Fibroblast of upper back skin (primary cell): Measurements from ENCODE around the gene GPR183.
A peak's percentile ranks its signal among the peaks of the same experiment; 100 is the strongest.

Experiments
- DNase-seq: peaks from one replicate; pipeline ENCODE4 v3.0.0-alpha.2; 2013

The GPR183 gene

DNA sequence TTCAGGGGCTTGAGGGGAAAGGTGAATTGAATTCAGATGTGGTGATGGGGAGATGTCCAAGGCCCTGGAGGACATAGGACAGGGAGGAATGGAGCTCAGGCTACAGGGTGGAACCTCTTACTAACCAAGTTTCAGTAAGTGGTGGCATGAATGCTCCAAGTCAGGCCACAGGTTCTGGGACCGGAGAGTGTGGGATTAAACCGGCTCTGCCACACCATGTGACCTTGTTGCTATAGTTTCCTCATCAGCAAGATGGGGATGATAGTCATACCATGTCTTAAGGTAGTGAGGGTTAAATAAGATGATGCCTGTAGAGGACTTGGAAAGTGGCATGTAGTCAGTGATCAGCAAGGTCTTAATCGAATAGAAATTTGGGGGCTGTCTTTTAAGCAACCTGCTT, 16.3 kb downstream of the GPR183 start:
- DNase-seq, result no peak

DNA sequence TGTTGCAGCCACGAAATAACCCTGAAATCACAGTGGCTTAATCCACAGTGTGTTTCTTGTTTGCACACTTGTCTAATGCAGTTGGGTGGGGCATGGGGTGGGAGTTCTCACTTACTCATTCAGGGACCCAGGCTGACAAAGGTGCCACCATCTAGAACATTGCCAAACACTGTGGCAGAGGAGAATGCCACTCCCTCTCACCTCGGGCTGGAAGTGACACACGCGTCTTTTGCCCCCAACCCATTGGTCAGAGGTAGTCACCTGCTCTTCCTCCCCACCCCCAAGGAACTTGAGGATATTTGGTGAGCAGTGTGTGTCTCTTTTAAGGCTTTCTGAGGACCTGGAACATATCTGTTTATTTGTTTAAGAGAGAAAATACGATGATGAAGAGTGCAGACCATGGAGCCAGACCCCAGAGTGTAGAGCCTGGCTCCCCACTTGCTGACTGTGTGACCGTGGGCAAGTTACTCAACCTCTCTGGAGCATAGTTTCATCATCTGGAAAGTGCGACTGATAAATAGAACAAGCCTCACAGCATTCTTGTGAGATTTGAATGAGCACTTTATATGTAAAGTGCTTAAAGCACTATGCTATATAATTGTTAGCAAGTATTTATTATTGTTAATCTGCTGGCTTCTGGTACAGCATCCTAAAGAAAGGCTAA, 17.4 kb downstream of the GPR183 start:
- DNase-seq, result no peak

- no peak for DNase-seq
These were observed 17.9 kb downstream of the GPR183 start for GRCh38 chr13:99289271-99289670.

DNA sequence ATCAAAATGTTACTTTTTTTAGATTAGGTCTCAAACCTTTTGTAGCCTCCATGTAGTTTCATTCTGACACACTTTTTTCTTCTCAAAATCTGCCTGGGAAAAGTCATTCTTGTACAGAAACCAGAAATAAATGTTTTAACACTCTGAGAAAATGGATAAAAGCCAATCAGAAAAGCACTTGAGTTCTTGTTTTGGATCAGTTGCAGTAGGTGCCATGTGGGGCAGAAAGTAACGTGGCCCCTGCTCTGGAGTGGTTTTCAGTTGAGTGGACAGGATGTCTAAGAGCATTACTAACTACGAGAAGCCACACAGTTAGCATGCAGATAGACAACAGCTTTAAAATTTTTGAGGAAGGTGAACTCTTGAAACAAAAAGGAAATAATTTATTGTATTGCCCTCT, 19.1 kb downstream of the GPR183 start:
- no peak for DNase-seq

DNA sequence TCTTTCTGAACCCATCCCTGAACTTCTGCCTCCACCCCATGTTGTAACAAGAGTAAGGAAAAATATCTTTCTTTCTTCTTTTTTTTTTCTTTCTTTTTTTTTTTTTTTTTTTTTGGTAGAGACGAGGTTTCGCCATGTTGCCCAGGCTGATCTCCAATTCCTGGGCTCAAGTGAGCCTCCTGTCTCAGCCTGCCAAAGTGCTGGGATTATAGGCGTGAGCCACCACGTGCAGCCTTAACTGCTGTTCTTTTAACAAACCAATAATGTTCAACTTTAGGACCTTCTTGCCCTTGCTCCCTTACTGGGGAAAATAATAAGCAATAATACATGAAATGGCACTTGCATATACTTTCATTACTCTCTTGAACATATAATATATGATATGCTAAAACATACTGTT, 19.6 kb downstream of the GPR183 start:
- DNase-seq, result no peak

GRCh38 chr13:99285432-99286182, 21.6 kb downstream of the GPR183 start:
- no peak for DNase-seq

DNA sequence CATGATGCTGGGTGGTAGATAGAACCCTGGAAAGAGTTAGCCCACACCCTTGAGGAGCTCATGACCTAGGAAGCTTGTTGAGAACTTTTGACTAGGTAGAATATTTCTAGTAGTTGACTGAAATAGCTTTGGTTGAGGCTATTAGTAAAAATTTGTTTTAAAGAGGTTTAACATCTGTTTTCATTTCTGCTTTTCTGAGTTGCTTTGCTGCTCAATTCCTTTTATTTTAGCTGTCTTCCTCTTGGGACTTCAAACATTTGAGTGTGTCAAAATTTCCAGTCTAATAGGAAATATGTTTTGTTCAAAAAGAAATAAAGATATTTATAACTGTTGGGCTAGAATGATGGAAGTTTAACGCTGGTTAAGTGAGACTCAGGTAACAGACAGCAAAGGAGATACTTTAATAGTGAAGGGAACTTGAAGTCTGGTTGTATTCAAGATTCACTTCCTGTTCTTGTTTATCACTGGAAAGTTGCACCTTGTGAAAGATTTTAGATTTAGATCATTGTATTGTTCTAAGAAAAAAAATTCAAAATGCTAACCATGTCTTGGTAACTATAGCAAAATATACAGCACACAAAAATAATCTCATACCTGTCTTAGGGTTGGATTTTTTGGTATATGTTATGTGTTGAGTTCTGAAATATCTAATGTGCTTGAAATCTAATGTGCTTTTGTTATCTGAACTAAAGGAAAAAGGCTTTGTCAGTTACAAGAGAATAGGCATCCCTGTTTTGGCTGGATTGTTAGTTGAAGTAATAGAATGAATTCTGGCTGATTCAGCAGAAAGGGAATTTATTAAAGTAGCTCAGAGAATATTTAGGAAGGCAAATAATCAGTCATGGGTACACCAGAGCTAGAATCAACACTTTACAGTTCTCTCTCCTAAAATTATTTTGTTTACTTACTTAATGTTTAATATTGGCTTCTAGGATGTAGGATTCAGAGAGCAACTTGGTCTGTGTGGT, 24.7 kb downstream of the GPR183 start:
- peak; percentile 54 for DNase-seq

DNA sequence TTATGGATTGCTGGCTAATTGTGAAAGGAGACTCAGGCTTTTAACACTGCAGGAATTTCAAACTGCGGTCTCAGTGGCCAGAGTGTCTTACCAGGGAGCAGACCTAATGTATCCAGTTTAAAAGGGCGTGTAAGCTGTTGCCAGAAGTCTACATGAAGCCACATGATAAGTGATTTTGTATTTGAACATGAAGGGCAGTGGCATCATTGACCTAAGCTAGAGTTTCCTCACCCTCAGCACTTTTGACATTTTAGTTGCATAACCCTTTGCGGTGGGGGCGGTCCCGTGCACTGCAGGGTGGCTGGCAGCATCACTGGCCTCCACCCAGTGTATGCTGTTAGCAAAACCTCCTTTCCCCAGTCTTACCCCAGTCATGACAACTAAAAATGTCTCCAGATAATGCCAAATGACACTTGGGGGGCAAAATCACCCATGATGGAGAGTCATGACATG, 25.4 kb downstream of the GPR183 start:
- DNase-seq, result no peak

DNA sequence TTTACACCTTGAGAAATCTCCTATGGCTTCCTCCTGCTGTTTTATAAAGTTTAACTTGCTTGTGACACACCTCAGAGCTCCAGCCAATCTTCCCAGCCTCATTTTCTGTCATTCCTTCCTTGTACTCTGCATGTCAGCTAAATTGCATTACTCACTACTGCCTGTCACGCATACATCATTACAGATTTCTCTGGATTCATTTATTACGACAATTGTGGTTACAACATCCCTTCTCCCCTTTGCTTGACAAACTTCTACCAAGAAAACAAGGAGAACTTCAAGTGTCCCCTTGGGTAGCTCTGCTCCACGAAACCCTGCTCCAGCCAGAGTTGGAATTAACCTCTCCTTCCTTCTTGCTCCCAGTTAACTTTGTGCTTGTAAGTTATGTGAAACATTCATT, 27.0 kb downstream of the GPR183 start:
- peak; percentile 75 for DNase-seq

- DNase-seq, result no peak
These were observed 27.6 kb downstream of the GPR183 start for GRCh38 chr13:99279637-99280036.

- DNase-seq, result no peak
These were observed 28.4 kb downstream of the GPR183 start for GRCh38 chr13:99278843-99279242.

GRCh38 chr13:99278200-99278599, 29.0 kb downstream of the GPR183 start:
- no peak for DNase-seq

- DNase-seq, result no peak
These were observed 29.6 kb downstream of the GPR183 start for GRCh38 chr13:99277629-99278028.

DNA sequence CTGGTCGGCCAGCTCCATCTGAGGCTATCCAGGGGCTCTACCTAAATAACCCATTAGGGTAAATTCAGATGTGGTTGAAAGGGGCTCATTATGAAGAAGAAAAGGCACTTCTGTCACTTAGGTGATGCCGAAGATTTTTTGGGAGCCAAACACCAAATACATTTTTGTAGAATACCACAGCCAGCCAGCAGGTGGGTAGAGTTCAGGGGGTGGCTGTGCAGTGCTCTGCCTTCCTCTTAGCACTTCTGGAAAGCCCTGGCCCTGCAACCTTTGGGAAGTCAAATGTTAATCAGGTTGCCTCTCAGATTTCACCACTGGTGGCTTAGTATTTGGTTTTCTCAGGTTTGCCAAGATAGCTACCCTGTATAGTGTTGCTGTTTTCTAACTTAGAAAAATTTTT, 30.5 kb downstream of the GPR183 start:
- DNase-seq, result no peak

DNA sequence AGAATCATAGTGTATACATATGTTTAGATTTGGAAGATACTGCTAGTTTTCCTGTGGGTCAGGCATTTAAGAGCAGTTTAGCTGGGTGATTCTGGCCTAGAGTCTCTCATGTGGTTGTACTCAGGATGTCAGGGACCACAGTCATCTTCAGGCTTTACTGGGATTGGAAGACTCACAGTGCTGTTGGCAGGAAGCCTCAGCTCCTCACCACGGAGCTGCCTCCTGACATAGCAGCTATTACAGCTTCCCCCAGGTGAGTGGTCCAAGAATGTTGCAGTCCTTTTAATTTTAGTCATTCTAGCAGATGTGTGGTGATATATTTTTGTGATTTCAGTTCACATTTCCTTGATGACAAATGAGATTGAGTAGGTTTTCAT, 32.1 kb downstream of the GPR183 start:
- DNase-seq, result peak; percentile 89

DNA sequence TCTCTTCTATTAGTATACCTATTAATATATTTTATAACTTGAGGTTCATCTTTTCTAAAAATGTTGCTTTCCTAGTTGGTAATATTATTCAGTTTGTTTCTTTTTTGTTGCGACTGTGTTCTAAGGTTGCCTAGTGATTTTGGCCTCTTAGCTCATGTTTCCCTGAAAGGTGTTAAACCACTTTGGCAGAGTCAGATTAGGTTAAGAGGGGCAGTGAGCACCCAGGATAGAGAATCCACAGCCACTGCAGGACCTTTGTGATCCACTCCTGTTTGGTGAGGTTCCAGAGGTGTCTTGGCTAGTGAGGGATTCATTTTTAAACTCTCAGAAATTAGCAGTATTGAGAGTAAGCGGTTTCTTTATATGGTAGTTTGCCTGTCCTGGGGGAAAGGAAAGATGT, 34.1 kb downstream of the GPR183 start:
- DNase-seq, result no peak

DNA sequence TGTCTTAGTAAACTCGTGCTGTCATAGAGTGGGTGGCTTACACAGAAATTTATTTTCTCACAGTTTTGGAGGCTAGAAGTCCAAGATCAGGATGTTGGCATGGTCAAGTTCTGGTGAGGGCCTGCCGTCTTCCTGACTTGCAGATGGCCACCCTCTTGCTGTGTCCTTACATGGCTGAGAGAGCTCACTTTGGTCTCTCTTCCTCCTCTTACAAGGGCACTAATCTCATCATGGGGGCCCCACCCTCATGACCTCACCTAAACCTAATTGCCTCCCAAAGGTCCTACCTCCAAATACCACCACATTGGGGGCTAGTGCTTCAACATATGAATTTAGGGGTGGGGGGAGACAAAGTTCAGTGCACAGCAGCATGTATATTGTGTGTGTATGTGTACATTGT, 34.7 kb downstream of the GPR183 start:
- DNase-seq, result no peak

DNA sequence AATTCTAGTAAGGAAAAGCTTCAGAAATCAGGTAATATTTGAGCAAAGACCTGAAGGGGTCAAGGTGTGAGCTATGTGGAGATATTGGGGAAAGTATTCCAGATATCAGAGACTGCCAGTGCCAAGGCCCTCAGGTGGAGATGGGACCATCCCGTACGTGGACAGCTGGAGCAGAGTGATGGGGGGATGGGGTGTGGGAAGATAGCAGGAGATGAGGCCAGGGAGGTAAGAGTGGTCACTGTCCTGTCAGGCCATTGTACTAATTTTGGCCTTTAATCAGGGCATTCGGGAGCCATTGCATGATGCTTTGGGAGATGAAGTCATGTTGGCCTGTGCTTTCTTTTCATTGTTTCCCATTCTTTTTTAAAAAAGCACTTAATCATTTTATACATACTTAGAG, 36.0 kb downstream of the GPR183 start:
- DNase-seq, result no peak

GRCh38 chr13:99270518-99270917, 36.7 kb downstream of the GPR183 start:
- no peak for DNase-seq

- peak; percentile 68 for DNase-seq
These were observed 37.5 kb downstream of the GPR183 start for GRCh38 chr13:99269627-99270241.

DNA sequence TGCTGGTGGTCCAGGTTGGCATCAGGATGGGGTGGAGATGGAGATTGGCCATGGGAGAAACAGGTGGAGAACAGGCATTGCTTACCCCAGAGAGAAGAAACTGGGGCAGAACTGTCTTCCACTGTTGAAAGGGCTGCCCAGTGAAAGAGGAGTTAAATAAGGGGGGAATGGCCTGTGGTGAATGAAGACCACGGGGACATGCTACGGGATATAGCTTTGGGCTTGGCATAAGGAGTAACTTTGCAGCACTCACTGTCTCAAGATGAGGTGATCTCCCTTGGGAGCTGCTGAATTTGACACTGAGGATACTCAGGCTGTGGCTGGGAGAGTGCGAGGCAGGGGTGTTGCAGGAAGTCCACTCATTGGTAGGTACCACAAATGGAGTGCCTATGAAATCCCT, 38.4 kb downstream of the GPR183 start:
- no peak for DNase-seq

GRCh38 chr13:99267927-99268326, 39.3 kb downstream of the GPR183 start:
- DNase-seq, result no peak

DNA sequence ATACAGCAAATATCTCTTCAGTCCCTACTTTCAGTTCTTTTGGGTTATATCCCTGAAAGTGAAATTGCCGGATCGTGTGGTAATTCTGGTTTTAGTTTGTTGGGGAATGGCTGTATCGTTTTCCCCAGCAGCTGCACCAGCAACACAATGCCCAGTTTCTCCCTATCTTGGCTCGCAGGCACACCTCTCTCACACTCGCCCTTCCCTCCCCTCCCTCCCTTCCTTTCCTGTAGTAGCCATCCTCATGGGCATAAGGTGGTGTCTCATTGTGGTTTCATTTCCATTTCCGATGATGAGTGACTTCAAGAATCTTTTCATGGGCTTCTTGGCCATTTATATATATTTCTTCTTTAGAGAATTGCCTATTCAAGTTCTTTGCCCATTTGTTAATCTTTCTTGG, 40.4 kb downstream of the GPR183 start:
- no peak for DNase-seq
